Loucy (cell line): ENCODE results near the gene CUEDC1.

ENCODE experiments used
- H2AFZ ChIP-seq: fragments of 200-600 bp; sonication (generic); 2 replicates; pipeline ENCODE4 v1.6.0; 2016; ENCODE audit warnings: antibody characterized with exemption, mild to moderate bottlenecking, low read length, moderate library complexity
- H3F3A ChIP-seq: fragments of 200-600 bp; 2 replicates; pipeline ENCODE4 v1.6.0; 2016; ENCODE audit warnings: antibody characterized with exemption, low read depth, mild to moderate bottlenecking
- H3K27me3 ChIP-seq: fragments of 200-600 bp; sonication (generic); 2 replicates; pipeline ENCODE4 v1.6.1; 2014; ENCODE audit warnings: low read length, mild to moderate bottlenecking; ENCODE audit not compliant: insufficient read depth, poor library complexity, severe bottlenecking
- H3K36me3 ChIP-seq: fragments of 200-600 bp; sonication (generic); 2 replicates; pipeline ENCODE4 v1.6.1; 2016; ENCODE audit warnings: low read length; ENCODE audit not compliant: insufficient read depth
- H3K4me1 ChIP-seq: fragments of 200-600 bp; sonication (generic); 2 replicates; pipeline ENCODE4 v1.5.1; 2014; ENCODE audit warnings: low read length, mild to moderate bottlenecking; ENCODE audit not compliant: insufficient read depth, poor library complexity, severe bottlenecking
- H3K4me2 ChIP-seq: fragments of 200-600 bp; sonication (generic); 2 replicates; pipeline ENCODE4 v1.6.0; 2014; ENCODE audit warnings: antibody characterized with exemption, low read length, low read depth, mild to moderate bottlenecking; ENCODE audit not compliant: poor library complexity, severe bottlenecking
- H3K4me3 ChIP-seq: fragments of 200-600 bp; sonication (generic); 2 replicates; pipeline ENCODE4 v1.5.1; 2014; ENCODE audit warnings: low read length, mild to moderate bottlenecking, mixed read lengths; ENCODE audit not compliant: poor library complexity, severe bottlenecking
- H3K79me2 ChIP-seq: fragments of 200-600 bp; sonication (generic); 2 replicates; pipeline ENCODE4 v1.6.1; 2014; ENCODE audit warnings: low read length; ENCODE audit not compliant: insufficient read depth
- H3K9ac ChIP-seq: fragments of 200-600 bp; sonication (generic); 2 replicates; pipeline ENCODE4 v1.6.0; 2014; ENCODE audit warnings: mild to moderate bottlenecking, low read depth, low read length, moderate library complexity; ENCODE audit not compliant: poor library complexity, severe bottlenecking
- H3K9me2 ChIP-seq: fragments of 200-600 bp; sonication (generic); replicated peaks from 2 replicates; pipeline ENCODE4 v1.6.1; 2016; ENCODE audit warnings: low read depth, low read length, mixed read lengths
- H3K9me3 ChIP-seq: fragments of 200-600 bp; sonication (generic); 2 replicates; pipeline ENCODE4 v1.6.1; 2014; ENCODE audit warnings: mild to moderate bottlenecking, antibody characterized with exemption, low read length, low read depth; ENCODE audit not compliant: insufficient read depth
- H4K20me1 ChIP-seq: fragments of 200-600 bp; sonication (generic); 2 replicates; pipeline ENCODE4 v1.6.0; 2014; ENCODE audit warnings: antibody characterized with exemption, low read length, mild to moderate bottlenecking; ENCODE audit not compliant: insufficient read depth, poor library complexity, severe bottlenecking
- EZH2phosphoT487 ChIP-seq: fragments of 200-600 bp; IDR thresholded peaks from 2 replicates; pipeline ENCODE4 v1.6.1; 2018; ENCODE audit warnings: antibody characterized with exemption, mild to moderate bottlenecking, moderate library complexity, borderline replicate concordance
- TF ChIP-seq, protein P1 (sequence below): fragments of 200-600 bp; sonication (generic); conservative IDR thresholded peaks from 2 replicates; pipeline ENCODE4 v1.5.1; 2014; ENCODE audit warnings: mild to moderate bottlenecking, antibody characterized with exemption, low read length

The CUEDC1 gene

DNA sequence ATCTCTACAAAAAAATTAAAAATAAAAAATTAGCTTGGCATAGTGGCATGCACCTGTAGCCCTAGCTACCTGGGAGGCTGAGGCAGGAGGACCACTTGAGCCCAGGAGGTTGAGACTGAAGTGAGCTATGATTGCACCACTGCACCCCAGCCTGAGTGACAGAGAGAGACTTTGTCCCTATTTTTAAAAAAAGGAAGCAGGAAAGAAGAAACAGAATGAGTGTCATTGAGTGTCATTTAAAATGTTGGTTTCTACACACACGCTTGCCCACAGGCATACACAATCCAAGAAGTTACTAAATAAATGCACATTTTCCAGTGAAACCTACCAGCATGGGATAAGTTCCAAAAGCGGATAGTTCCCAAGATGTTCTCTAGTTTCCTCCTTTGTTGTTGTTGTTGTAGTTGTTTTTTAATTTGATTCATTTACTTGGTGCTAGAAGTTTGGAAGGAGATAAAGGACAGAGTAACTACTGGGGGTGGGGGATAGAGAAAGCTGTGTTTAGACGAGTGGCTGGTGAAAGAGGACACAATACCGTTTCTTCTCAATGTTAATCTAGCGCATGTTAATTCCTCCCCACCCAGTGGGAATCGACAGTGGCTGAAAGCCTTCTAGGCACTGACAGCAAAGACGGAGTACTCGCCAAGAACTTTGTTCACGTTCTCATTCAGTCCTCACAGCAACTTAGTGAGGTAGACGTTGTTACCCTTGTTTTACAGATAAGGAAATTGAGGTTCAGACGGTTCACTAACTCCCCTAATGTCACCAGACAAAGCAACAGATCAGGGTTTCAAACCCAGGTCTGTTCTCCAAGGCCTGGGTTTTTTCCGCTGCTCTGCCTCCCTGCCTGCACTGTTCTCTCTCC lies 122.7 kb downstream of the CUEDC1 start:
- H2AFZ ChIP-seq: 0 out of 2 replicates have a peak overlapping the region, but pooled peaks have one; percentile 24
- no peaks in the 10 kb centered on the region for H3K27me3 ChIP-seq
- no peaks in the 10 kb centered on the region for H3K79me2 ChIP-seq
- H3F3A ChIP-seq: no peaks in the 10 kb centered on the region
- H3K9ac ChIP-seq: peak overlapping the region; percentile 4
- H3K9me2 ChIP-seq: no peaks in the 10 kb centered on the region
- no peaks in the 10 kb centered on the region for H3K9me3 ChIP-seq
- no peaks in the 10 kb centered on the region for H4K20me1 ChIP-seq
- TF ChIP-seq, protein P1, sequence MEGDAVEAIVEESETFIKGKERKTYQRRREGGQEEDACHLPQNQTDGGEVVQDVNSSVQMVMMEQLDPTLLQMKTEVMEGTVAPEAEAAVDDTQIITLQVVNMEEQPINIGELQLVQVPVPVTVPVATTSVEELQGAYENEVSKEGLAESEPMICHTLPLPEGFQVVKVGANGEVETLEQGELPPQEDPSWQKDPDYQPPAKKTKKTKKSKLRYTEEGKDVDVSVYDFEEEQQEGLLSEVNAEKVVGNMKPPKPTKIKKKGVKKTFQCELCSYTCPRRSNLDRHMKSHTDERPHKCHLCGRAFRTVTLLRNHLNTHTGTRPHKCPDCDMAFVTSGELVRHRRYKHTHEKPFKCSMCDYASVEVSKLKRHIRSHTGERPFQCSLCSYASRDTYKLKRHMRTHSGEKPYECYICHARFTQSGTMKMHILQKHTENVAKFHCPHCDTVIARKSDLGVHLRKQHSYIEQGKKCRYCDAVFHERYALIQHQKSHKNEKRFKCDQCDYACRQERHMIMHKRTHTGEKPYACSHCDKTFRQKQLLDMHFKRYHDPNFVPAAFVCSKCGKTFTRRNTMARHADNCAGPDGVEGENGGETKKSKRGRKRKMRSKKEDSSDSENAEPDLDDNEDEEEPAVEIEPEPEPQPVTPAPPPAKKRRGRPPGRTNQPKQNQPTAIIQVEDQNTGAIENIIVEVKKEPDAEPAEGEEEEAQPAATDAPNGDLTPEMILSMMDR: no peak
- no peak for TF ChIP-seq EZH2phosphoT487
- H3K4me3 ChIP-seq: no peak overlapping the region
- no peaks in the 10 kb centered on the region for H3K4me1 ChIP-seq
- peak overlapping the region; percentile 45 for H3K4me2 ChIP-seq
- no peaks in the 10 kb centered on the region for H3K36me3 ChIP-seq

DNA sequence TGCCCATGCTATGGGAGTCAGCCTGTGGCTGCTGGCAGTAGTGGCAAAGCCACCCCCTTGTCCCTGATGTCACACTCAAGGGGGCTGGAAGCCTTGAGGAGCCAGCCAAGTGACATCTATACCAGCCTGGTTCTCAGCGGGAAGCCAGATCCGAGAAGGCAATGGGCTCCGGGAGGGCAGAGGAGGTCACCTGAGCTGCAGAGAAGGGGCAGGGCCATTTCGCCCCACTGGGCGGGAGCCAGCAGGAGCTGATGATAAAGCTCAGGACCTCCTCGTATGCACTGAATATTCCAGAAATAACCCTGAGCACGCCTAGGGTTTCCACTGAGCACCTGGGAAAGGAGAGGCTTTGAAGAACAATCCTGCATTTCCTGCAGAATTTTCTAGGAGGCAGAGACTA lies 124.3 kb downstream of the CUEDC1 start:
- H4K20me1 ChIP-seq: no peaks in the 10 kb centered on the region
- no peaks in the 10 kb centered on the region for H3K79me2 ChIP-seq
- no peaks in the 10 kb centered on the region for H3F3A ChIP-seq
- H3K9ac ChIP-seq: no peak overlapping the region
- no peaks in the 10 kb centered on the region for H3K27me3 ChIP-seq
- H3K9me2 ChIP-seq: no peaks in the 10 kb centered on the region
- no peak overlapping the region for H2AFZ ChIP-seq
- no peaks in the 10 kb centered on the region for H3K36me3 ChIP-seq
- TF ChIP-seq, protein P1: no peak
- no peak for TF ChIP-seq EZH2phosphoT487
- H3K4me2 ChIP-seq: no peak overlapping the region
- no peaks in the 10 kb centered on the region for H3K4me1 ChIP-seq
- no peaks in the 10 kb centered on the region for H3K9me3 ChIP-seq
- H3K4me3 ChIP-seq: no peak overlapping the region

GRCh38 chr17:57823469-57824401 lies 131.5 kb downstream of the CUEDC1 start:
- Histone ChIP-seq H4K20me1 (no peaks in the 10 kb centered on the region), H3K9me2 (no peaks in the 10 kb centered on the region)

More at GRCh38 chr17:57823469-57824401, 131.5 kb downstream of the CUEDC1 start:
- Histone ChIP-seq H3K36me3 (no peaks in the 10 kb centered on the region), H3K9ac (no peak overlapping the region), H2AFZ (no peak overlapping the region), H3K4me3 (no peak overlapping the region), H3F3A (no peaks in the 10 kb centered on the region), H3K27me3 (no peaks in the 10 kb centered on the region), H3K4me2 (no peak overlapping the region), H3K79me2 (no peaks in the 10 kb centered on the region), H3K4me1 (no peaks in the 10 kb centered on the region), H3K9me3 (no peaks in the 10 kb centered on the region)
- TF ChIP-seq EZH2phosphoT487: no peak
- TF ChIP-seq, protein P1: no peak
